Right renal pelvis (tissue), 4 donors: ENCODE measurements around the gene PTPRD. TPM values are rescaled to one million over a fixed set of nuclear protein-coding genes. Genes with fewer than 3 reads are reported as not detected.
A peak's percentile ranks its signal among the peaks of the same experiment; 100 is the strongest.

Experiments
- DNase-seq, 4 donors: peaks; one replicate each; pipeline ENCODE4 v3.0.0-alpha.2; 2013; ENCODE audit warnings: low read depth in 4 of 4, low spot score in 3 of 4, missing footprints in 1 of 4
- polyA plus RNA-seq, 4 donors: library from polyadenylated mRNA; unstranded; fragments of 120-200 nt; gene quantifications; one replicate each; pipeline ENCODE4 v1.2.1, GENCODE V29; 2013; ENCODE audit not compliant: insufficient read length in 4 of 4

The PTPRD gene
- polyA plus RNA-seq, 4 donors, result 105 to 119 (median 108) TPM

- DNase-seq, result no peak
Observed at GRCh38 chr9:8362250-8362649, 2250.6 kb downstream of the PTPRD start.

GRCh38 chr9:8361364-8361763 is 2251.4 kb downstream of the PTPRD start:
- no peak for DNase-seq

- no peak for DNase-seq
Observed at GRCh38 chr9:8356406-8356805, 2256.4 kb downstream of the PTPRD start.

- no peak for DNase-seq
Observed at GRCh38 chr9:8351436-8351835, 2261.4 kb downstream of the PTPRD start.

- no peak for DNase-seq
Observed at GRCh38 chr9:8349901-8350300, 2262.9 kb downstream of the PTPRD start.

GRCh38 chr9:8349376-8349775 is 2263.4 kb downstream of the PTPRD start:
- DNase-seq, result no peak

- DNase-seq, result no peak
Observed at GRCh38 chr9:8348756-8349155, 2264.0 kb downstream of the PTPRD start.

GRCh38 chr9:8346296-8346695 is 2266.5 kb downstream of the PTPRD start:
- no peak for DNase-seq

- DNase-seq, result no peak
Observed at GRCh38 chr9:8338767-8339510, 2273.9 kb downstream of the PTPRD start.

GRCh38 chr9:8337834-8338766 is 2274.7 kb downstream of the PTPRD start:
- DNase-seq, result peak in 3 of 4 donors; percentile 15 to 36 (median 33)

GRCh38 chr9:8332871-8333270 is 2279.9 kb downstream of the PTPRD start:
- DNase-seq, result no peak

GRCh38 chr9:8332331-8332650 is 2280.5 kb downstream of the PTPRD start:
- no peak for DNase-seq

- peak in 1 of 4 donors; percentile 5 for DNase-seq
Observed at GRCh38 chr9:8331507-8332330, 2281.1 kb downstream of the PTPRD start.

- no peak for DNase-seq
Observed at GRCh38 chr9:8329561-8330283, 2283.1 kb downstream of the PTPRD start.

- no peak for DNase-seq
Observed at GRCh38 chr9:8315211-8315610, 2297.6 kb downstream of the PTPRD start.

- no peak for DNase-seq
Observed at GRCh38 chr9:8309258-8309657, 2303.5 kb downstream of the PTPRD start.

GRCh38 chr9:8304720-8305119 is 2308.1 kb downstream of the PTPRD start:
- no peak for DNase-seq

GRCh38 chr9:8301296-8301695 is 2311.5 kb downstream of the PTPRD start:
- DNase-seq, result no peak

- no peak for DNase-seq
Observed at GRCh38 chr9:8297047-8297446, 2315.8 kb downstream of the PTPRD start.

GRCh38 chr9:8292657-8293056 is 2320.1 kb downstream of the PTPRD start:
- DNase-seq, result no peak
